Endothelial cell of umbilical vein (primary cell): Measurements from ENCODE around the gene POLR1D. TPM values are rescaled to one million over a fixed set of nuclear protein-coding genes. Genes with fewer than 3 reads are reported as not detected.

Experiments
- BruUV-seq: library from RNA; stranded (reverse); fragments of 400-500 nt; replicated peaks from 2 replicates; lab custom pipeline; 2021; lab: Mats Ljungman, UMichigan
- CTCF ChIA-PET: fragments of 300-600, 350-600 bp; sonication (Branson Sonifier 250); formaldehyde crosslinking; loops from one replicate; lab custom pipeline; 2021; ENCODE audit warnings: antibody characterized with exemption, inconsistent platforms; lab: Charles Lee
- POLR2A ChIA-PET: fragments of 300-600, 350-600 bp; sonication (Branson Sonifier 250); formaldehyde crosslinking; loops from one replicate; lab custom pipeline; 2021; ENCODE audit warnings: antibody characterized with exemption, inconsistent platforms; lab: Charles Lee
- DNase-seq: peaks from one replicate; pipeline ENCODE4 v3.0.0-alpha.2; 2011; ENCODE audit warnings: low read depth, low spot score
- FAIRE-seq: peaks from 2 replicates; lab custom pipeline; 2011; peaks lifted over from hg19 to GRCh38; lab: Jason Lieb, UNC
- H2AFZ ChIP-seq: 2 replicates; pipeline ENCODE4 v1.6.0; 2012; ENCODE audit warnings: low read depth, low read length, control low read depth, inconsistent platforms
- H3K27ac ChIP-seq: 2 replicates; pipeline ENCODE4 v1.5.1; 2011; ENCODE audit warnings: low read depth, mild to moderate bottlenecking, control low read depth, low read length, moderate library complexity; ENCODE audit not compliant: insufficient read depth
- H3K27me3 ChIP-seq, 2 experiments: 2 replicates each; pipeline versions ENCODE4 v1.6.0 to v1.6.1; 2011; ENCODE audit warnings: low read length in 2 of 2, mixed read lengths in 1 of 2; ENCODE audit not compliant: control insufficient read depth in 2 of 2, insufficient read depth in 2 of 2
- H3K36me3 ChIP-seq, 2 experiments: 2 replicates in 1 of 2; 3 replicates in 1 of 2; pipeline ENCODE4 v1.5.1; 2011; ENCODE audit warnings: low read length in 2 of 2, mild to moderate bottlenecking in 1 of 2, moderate library complexity in 1 of 2; ENCODE audit not compliant: control insufficient read depth in 2 of 2, insufficient read depth in 2 of 2; ENCODE audit errors: extremely low read depth in 1 of 2
- H3K4me1 ChIP-seq: 3 replicates; pipeline ENCODE4 v1.5.1; 2011; ENCODE audit warnings: mild to moderate bottlenecking, low read length; ENCODE audit not compliant: control insufficient read depth, insufficient read depth; ENCODE audit errors: extremely low read depth
- H3K4me2 ChIP-seq: 2 replicates; pipeline ENCODE4 v1.6.1; 2011; ENCODE audit warnings: low read length, control low read depth, mixed read lengths; ENCODE audit not compliant: insufficient read depth
- H3K4me3 ChIP-seq, 3 experiments: fragments of 200-600 bp in 1 of 3; sonication (generic), shearing (Covaris generic) in 1 of 3; replicated peaks in 1 of 3; 2 replicates each; pipeline ENCODE4 v1.5.1; 2011 to 2016; ENCODE audit warnings: control low read depth in 3 of 3, low read length in 3 of 3, mild to moderate bottlenecking in 2 of 3, inconsistent platforms in 1 of 3, low read depth in 1 of 3, moderate library complexity in 1 of 3; ENCODE audit not compliant: insufficient read depth in 1 of 3
- H3K79me2 ChIP-seq: 2 replicates; pipeline ENCODE4 v1.6.0; 2012; ENCODE audit warnings: low read length, inconsistent platforms; ENCODE audit not compliant: control insufficient read depth, insufficient read depth
- H3K9ac ChIP-seq: replicated peaks from 2 replicates; pipeline ENCODE3; 2011; ENCODE audit warnings: low read length, control low read depth; ENCODE audit not compliant: insufficient read depth; ENCODE audit errors: extremely low read depth
- H3K9me1 ChIP-seq: replicated peaks from 3 replicates; pipeline ENCODE4 v1.6.0; 2011; ENCODE audit warnings: mild to moderate bottlenecking, low read length; ENCODE audit not compliant: control insufficient read depth, insufficient read depth; ENCODE audit errors: extremely low read depth
- H3K9me3 ChIP-seq: replicated peaks from 2 replicates; pipeline ENCODE4 v1.5.1; 2012; ENCODE audit warnings: low read length, inconsistent platforms; ENCODE audit not compliant: control insufficient read depth, insufficient read depth
- H4K20me1 ChIP-seq: replicated peaks from 2 replicates; pipeline ENCODE3; 2011; ENCODE audit warnings: mild to moderate bottlenecking, low read length; ENCODE audit not compliant: control insufficient read depth, insufficient read depth; ENCODE audit errors: extremely low read depth
- CTCF ChIP-seq, 2 donors: IDR thresholded peaks; 1 replicate in 1 of 2; 2 replicates in 1 of 2; pipeline ENCODE4 v1.5.1; 2011; ENCODE audit warnings: low read length in 2 of 2, mild to moderate bottlenecking in 2 of 2, moderate library complexity in 2 of 2, control low read depth in 1 of 2, inconsistent platforms in 1 of 2, low read depth in 1 of 2; ENCODE audit not compliant: insufficient read depth in 1 of 2; ENCODE audit errors: extremely low read depth in 1 of 2
- EZH2 ChIP-seq: IDR thresholded peaks from 2 replicates; pipeline ENCODE4 v1.6.1; 2012; ENCODE audit warnings: borderline replicate concordance, low read depth, mild to moderate bottlenecking, moderate library complexity, low read length, inconsistent platforms; ENCODE audit not compliant: severe bottlenecking
- FOS ChIP-seq: IDR thresholded peaks from 2 replicates; pipeline ENCODE4 v1.6.1; 2011; ENCODE audit warnings: mild to moderate bottlenecking, low read length, moderate library complexity, borderline replicate concordance; ENCODE audit not compliant: insufficient read depth
- GATA2 ChIP-seq: IDR thresholded peaks from 2 replicates; pipeline ENCODE4 v1.7.0; 2011; ENCODE audit warnings: low read depth, mild to moderate bottlenecking, moderate library complexity, mixed read lengths, low read length; ENCODE audit not compliant: insufficient read length, insufficient read depth
- JUN ChIP-seq: IDR thresholded peaks from 2 replicates; pipeline ENCODE4 v1.6.1; 2011; ENCODE audit warnings: borderline replicate concordance, low read depth; ENCODE audit not compliant: insufficient read length, insufficient read depth
- MYC ChIP-seq: IDR thresholded peaks from one replicate; pipeline ENCODE4 v1.6.1; 2011; ENCODE audit warnings: mild to moderate bottlenecking, low read depth, low read length
- POLR2A ChIP-seq: IDR thresholded peaks from 2 replicates; pipeline ENCODE4 v1.6.1; 2012; ENCODE audit warnings: low read depth, mild to moderate bottlenecking, control low read depth, low read length
- dilution Hi-C: fragments of 300-500 bp; cut with MboI; formaldehyde crosslinking; loops from one replicate; pipeline ENCODE4 v1.15.0; 2019; ENCODE audit warnings: low sequenced_read_pairs; ENCODE audit not compliant: extremely low pct_ligation_motif_present
- intact Hi-C: fragments of 100-400 bp; cut with micrococcal nuclease; formaldehyde crosslinking; loops from one replicate; pipeline ENCODE4 v1.10.0; 2022
- polyA plus RNA-seq, 4 experiments: library from polyadenylated mRNA; depleted of rRNA in 3 of 4; stranded (reverse) in 3 of 4; unstranded in 1 of 4; fragments of >200 nt; gene quantifications; 2 replicates each; pipeline versions ENCODE4 v1.2.1 to v1.2.3, GENCODE V29; 2011 to 2012; ENCODE audit warnings: missing spikeins in 1 of 4
- total RNA-seq: library from RNA; stranded (reverse); gene quantifications from 2 replicates; pipeline ENCODE4 v1.2.3, GENCODE V29; 2021
- TF ChIP-seq, protein P1 (sequence below): IDR thresholded peaks from 2 replicates; pipeline ENCODE4 v1.6.1; 2011; ENCODE audit not compliant: insufficient read depth, insufficient read length

The POLR1D gene
- total and polyA plus RNA-seq, 2 donors (not counting 3 experiments of a cell fraction or from before 2014, with no cell fraction given) = 90.7 to 111 TPM

- Histone ChIP-seq H3K36me3 (peaks cover 0 to 2% of the 10 kb centered on the region in 2 experiments), H3K9me1 (no peaks in the 10 kb centered on the region), H2AFZ (no peak overlapping the region), H4K20me1 (no peaks in the 10 kb centered on the region), H3K9ac (no peak overlapping the region), H3K27me3 (no peaks in the 10 kb centered on the region), H3K27ac (no peak overlapping the region), H3K9me3 (no peaks in the 10 kb centered on the region), H3K4me3 (no peak overlapping the region), H3K79me2 (peaks cover 34% of the 10 kb centered on the region), H3K4me1 (peaks cover 4% of the 10 kb centered on the region), H3K4me2 (no peak overlapping the region)
- TF ChIP-seq JUN (no peak), EZH2 (no peak), MYC (no peak), POLR2A (no peak), FOS (no peak)
- TF ChIP-seq, protein P1, sequence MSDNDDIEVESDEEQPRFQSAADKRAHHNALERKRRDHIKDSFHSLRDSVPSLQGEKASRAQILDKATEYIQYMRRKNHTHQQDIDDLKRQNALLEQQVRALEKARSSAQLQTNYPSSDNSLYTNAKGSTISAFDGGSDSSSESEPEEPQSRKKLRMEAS = no peak
- no TSS peak for BruUV-seq
- ChIA-PET POLR2A (no interaction called here), CTCF (no interaction called here)
- intact Hi-C loops = no loop called here
- dilution Hi-C loops = no loop called here
- FAIRE-seq (no peak), DNase-seq (no peak)
Observed at GRCh38 chr13:27631665-27632064, 10.0 kb downstream of the POLR1D start.

DNA sequence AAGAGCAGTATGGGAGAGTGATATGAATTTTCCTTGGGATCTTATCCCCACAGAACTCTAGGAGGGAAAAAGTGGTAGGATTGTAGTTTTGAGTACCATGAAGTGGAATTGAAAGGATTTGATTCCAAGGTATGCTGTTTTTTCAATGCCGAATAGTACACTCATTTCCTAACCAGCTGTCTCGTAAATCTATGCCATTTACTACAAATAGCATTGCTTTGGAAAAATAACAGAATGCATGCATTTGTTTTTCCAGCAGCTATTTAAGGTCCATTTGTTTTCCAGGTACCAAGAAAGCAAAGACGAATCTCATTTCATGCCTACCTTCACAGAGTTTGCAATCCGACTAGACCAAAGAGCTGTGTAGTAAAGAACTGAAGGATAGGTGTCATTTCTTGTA lies 10.5 kb downstream of the POLR1D start:
- peaks cover 9% of the 10 kb centered on the region for H3K4me1 ChIP-seq

More for the DNA sequence above, 10.5 kb downstream of the POLR1D start:
- intact Hi-C loops (no loop called here), dilution Hi-C loops (no loop called here)
- no TSS peak for BruUV-seq
- peaks cover 32% of the 10 kb centered on the region for H3K79me2 ChIP-seq
- no peak overlapping the region for H3K4me3 ChIP-seq
- no peaks in the 10 kb centered on the region for H3K9me3 ChIP-seq
- no peak overlapping the region for H3K27ac ChIP-seq
- H3K27me3 ChIP-seq = no peaks in the 10 kb centered on the region
- DNase-seq (no peak), FAIRE-seq (no peak)
- no peak overlapping the region for H3K9ac ChIP-seq
- no peak for TF ChIP-seq CTCF (IDR thresholded peaks at IDR 0.05; ENCODE audit: extremely low read depth in 1 of 2, insufficient read depth in 1 of 2, low read depth in 1 of 2, low read length in 2 of 2)
- no peak for TF ChIP-seq FOS
- TF ChIP-seq JUN = no peak
- TF ChIP-seq GATA2 = no peak
- TF ChIP-seq, protein P1 = no peak
- no peak for TF ChIP-seq MYC
- TF ChIP-seq EZH2 = no peak
- no peak overlapping the region for H2AFZ ChIP-seq
- no peak overlapping the region for H3K4me2 ChIP-seq
- CTCF ChIA-PET = no interaction called here
- POLR2A ChIA-PET = no interaction called here
- H3K36me3 ChIP-seq = peaks cover 0 to 2% of the 10 kb centered on the region in 2 experiments
- H3K9me1 ChIP-seq = no peaks in the 10 kb centered on the region
- no peaks in the 10 kb centered on the region for H4K20me1 ChIP-seq
